ENCODE data around the gene RFX8.

DNA sequence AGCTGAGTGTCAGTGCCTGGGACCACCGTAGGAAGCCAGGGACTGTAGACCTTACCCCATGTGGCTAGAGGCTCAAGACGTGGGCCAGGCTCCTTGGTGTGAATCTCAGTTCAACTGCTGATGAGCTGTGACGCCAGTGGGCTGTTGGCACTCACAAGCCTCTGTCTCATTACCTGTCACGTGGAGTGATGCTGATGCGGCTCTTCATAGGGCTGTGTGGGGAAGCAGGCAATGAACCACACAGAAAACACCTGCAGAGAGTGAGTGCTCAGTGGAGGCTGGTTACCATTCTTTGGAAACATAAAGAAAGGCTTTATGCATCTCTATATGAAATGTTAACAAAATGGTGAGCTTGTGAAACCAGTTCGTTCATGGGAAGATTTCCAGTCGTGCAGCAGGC, 123.7 kb downstream of the RFX8 start:
- TF ChIP-seq EP300 (IDR thresholded peaks at IDR 0.05; ENCODE audit: low read length) (no peak), YY1 (IDR thresholded peaks at IDR 0.05; ENCODE audit: borderline replicate concordance in 1 of 3, control insufficient read depth in 1 of 3, extremely low read depth in 1 of 3, insufficient read depth in 3 of 3, insufficient read length in 1 of 3, insufficient replicate concordance in 2 of 3, low read depth in 1 of 3, low read length in 2 of 3) (no peak), GATA2 (CRISPR knock-in tag; IDR thresholded peaks at IDR 0.05) (no peak), PTBP1 (IDR thresholded peaks at IDR 0.05; ENCODE audit: low read depth, low read length) (no peak), ZNF174 (CRISPR knock-in tag; IDR thresholded peaks at IDR 0.05) (no peak), CBX8 (IDR thresholded peaks at IDR 0.05; ENCODE audit: borderline replicate concordance, extremely low read depth, low read depth, low read length, poor library complexity, severe bottlenecking) (no peak), FOS (IDR thresholded peaks at IDR 0.05; ENCODE audit: extremely low read depth, insufficient read length) (no peak), CBX5 (IDR thresholded peaks at IDR 0.05; ENCODE audit: borderline replicate concordance, low read depth) (no peak)
- TF ChIP-seq, protein P1, sequence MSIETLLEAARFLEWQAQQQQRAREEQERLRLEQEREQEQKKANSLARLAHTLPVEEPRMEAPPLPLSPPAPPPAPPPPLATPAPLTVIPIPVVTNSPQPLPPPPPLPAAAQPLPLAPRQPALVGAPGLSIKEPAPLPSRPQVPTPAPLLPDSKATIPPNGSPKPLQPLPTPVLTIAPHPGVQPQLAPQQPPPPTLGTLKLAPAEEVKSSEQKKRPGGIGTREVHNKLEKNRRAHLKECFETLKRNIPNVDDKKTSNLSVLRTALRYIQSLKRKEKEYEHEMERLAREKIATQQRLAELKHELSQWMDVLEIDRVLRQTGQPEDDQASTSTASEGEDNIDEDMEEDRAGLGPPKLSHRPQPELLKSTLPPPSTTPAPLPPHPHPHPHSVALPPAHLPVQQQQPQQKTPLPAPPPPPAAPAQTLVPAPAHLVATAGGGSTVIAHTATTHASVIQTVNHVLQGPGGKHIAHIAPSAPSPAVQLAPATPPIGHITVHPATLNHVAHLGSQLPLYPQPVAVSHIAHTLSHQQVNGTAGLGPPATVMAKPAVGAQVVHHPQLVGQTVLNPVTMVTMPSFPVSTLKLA (conservative IDR thresholded peaks at IDR 0.05) = no peak
- TF ChIP-seq, protein P2, sequence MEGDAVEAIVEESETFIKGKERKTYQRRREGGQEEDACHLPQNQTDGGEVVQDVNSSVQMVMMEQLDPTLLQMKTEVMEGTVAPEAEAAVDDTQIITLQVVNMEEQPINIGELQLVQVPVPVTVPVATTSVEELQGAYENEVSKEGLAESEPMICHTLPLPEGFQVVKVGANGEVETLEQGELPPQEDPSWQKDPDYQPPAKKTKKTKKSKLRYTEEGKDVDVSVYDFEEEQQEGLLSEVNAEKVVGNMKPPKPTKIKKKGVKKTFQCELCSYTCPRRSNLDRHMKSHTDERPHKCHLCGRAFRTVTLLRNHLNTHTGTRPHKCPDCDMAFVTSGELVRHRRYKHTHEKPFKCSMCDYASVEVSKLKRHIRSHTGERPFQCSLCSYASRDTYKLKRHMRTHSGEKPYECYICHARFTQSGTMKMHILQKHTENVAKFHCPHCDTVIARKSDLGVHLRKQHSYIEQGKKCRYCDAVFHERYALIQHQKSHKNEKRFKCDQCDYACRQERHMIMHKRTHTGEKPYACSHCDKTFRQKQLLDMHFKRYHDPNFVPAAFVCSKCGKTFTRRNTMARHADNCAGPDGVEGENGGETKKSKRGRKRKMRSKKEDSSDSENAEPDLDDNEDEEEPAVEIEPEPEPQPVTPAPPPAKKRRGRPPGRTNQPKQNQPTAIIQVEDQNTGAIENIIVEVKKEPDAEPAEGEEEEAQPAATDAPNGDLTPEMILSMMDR (IDR thresholded peaks at IDR 0.05 in 2 of 3, conservative IDR thresholded peaks at IDR 0.05 in 1 of 3; ENCODE audit: insufficient read depth in 2 of 3, low read depth in 1 of 3, low read length in 3 of 3) = no peak
- TF ChIP-seq, protein P3, sequence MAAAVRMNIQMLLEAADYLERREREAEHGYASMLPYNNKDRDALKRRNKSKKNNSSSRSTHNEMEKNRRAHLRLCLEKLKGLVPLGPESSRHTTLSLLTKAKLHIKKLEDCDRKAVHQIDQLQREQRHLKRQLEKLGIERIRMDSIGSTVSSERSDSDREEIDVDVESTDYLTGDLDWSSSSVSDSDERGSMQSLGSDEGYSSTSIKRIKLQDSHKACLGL (CRISPR knock-in tag; IDR thresholded peaks at IDR 0.05; ENCODE audit: borderline replicate concordance, poor library complexity, severe bottlenecking) = no peak
- TF ChIP-seq, protein P4, sequence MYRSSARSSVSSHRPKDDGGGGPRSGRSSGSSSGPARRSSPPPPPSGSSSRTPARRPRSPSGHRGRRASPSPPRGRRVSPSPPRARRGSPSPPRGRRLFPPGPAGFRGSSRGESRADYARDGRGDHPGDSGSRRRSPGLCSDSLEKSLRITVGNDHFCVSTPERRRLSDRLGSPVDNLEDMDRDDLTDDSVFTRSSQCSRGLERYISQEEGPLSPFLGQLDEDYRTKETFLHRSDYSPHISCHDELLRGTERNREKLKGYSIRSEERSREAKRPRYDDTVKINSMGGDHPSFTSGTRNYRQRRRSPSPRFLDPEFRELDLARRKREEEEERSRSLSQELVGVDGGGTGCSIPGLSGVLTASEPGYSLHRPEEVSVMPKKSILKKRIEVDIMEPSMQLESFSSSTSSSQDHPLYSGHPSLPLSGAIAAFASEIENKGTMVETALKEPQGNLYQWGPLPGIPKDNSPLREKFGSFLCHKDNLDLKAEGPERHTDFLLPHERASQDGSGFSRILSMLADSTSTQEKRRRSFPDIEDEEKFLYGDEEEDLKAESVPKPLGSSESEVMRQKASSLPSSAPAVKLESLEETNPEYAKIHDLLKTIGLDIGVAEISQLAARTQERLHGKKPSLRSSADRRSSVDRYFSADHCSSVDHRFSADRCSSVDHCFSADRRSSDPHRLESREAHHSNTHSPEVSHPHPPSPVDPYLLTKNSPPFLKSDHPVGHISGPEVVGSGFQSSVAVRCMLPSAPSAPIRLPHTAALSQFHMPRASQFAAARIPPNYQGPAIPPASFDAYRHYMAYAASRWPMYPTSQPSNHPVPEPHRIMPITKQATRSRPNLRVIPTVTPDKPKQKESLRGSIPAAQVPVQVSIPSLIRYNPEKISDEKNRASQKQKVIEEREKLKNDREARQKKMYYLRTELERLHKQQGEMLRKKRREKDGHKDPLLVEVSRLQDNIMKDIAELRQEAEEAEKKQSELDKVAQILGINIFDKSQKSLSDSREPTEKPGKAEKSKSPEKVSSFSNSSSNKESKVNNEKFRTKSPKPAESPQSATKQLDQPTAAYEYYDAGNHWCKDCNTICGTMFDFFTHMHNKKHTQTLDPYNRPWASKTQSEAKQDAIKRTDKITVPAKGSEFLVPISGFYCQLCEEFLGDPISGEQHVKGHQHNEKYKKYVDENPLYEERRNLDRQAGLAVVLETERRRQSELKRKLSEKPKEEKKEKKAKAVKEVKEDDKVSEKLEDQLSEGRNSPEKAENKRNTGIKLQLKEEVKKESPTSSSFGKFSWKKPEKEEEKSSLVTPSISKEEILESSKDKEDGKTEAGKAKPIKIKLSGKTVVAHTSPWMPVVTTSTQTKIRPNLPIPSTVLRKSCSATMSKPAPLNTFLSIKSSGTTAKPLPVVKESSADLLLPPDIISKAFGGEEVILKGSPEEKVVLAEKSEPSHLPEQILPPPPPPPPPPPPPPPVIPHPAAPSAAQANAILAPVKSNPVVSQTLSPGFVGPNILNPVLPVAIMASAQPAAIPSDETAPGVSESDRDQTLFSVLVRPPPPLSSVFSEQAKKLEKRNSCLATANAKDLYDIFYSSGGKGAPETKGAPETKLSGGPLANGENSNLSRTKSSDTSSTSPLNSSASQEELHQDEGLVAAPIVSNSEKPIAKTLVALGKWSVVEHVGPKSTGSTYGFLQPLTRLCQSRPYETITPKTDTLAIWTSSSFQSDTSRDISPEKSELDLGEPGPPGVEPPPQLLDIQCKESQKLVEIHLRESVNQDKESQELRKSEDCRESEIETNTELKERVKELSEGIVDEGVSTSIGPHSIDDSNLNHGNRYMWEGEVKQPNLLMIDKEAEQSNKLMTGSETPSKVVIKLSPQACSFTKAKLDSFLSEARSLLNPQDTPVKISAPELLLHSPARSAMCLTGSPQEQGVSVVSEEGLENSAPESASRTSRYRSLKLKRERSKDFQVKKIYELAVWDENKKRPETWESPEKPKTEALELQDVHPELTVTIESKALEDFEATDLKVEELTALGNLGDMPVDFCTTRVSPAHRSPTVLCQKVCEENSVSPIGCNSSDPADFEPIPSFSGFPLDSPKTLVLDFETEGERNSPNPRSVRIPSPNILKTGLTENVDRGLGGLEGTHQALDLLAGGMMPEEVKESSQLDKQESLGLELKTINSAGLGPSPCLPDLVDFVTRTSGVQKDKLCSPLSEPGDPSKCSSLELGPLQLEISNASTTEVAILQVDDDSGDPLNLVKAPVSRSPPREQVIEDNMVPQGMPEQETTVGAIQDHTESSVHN (IDR thresholded peaks at IDR 0.05; ENCODE audit: borderline replicate concordance in 1 of 2, low read depth in 1 of 2) = no peak
- TF ChIP-seq, protein P5, sequence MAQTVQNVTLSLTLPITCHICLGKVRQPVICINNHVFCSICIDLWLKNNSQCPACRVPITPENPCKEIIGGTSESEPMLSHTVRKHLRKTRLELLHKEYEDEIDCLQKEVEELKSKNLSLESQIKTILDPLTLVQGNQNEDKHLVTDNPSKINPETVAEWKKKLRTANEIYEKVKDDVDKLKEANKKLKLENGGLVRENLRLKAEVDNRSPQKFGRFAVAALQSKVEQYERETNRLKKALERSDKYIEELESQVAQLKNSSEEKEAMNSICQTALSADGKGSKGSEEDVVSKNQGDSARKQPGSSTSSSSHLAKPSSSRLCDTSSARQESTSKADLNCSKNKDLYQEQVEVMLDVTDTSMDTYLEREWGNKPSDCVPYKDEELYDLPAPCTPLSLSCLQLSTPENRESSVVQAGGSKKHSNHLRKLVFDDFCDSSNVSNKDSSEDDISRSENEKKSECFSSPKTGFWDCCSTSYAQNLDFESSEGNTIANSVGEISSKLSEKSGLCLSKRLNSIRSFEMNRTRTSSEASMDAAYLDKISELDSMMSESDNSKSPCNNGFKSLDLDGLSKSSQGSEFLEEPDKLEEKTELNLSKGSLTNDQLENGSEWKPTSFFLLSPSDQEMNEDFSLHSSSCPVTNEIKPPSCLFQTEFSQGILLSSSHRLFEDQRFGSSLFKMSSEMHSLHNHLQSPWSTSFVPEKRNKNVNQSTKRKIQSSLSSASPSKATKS (CRISPR knock-in tag; IDR thresholded peaks at IDR 0.05) = no peak

All from K562 (cell line).